Thyroid gland (tissue), 4 donors: ENCODE measurements around the gene WDR70.

Source experiments
- POLR2A ChIP-seq, 2 donors: fragments of 450-650 bp; IDR thresholded peaks; one replicate each; pipeline ENCODE4 v1.6.1; 2017; ENCODE audit warnings: antibody characterized with exemption in 2 of 2, mild to moderate bottlenecking in 2 of 2, moderate library complexity in 1 of 2
- TF ChIP-seq, protein P1 (sequence below), 6 experiments: fragments of 200-600 bp in 3 of 6; fragments of 450-650 bp in 3 of 6; sonication (generic) in 3 of 6; IDR thresholded peaks; one replicate each; pipeline ENCODE4 v1.5.1; 2016 to 2019; ENCODE audit warnings: antibody characterized with exemption in 6 of 6, mild to moderate bottlenecking in 2 of 6, inconsistent platforms in 1 of 6, moderate library complexity in 1 of 6

GRCh38 chr5:37557734-37558293, 178.7 kb downstream of the WDR70 start:
- TF ChIP-seq, protein P1, sequence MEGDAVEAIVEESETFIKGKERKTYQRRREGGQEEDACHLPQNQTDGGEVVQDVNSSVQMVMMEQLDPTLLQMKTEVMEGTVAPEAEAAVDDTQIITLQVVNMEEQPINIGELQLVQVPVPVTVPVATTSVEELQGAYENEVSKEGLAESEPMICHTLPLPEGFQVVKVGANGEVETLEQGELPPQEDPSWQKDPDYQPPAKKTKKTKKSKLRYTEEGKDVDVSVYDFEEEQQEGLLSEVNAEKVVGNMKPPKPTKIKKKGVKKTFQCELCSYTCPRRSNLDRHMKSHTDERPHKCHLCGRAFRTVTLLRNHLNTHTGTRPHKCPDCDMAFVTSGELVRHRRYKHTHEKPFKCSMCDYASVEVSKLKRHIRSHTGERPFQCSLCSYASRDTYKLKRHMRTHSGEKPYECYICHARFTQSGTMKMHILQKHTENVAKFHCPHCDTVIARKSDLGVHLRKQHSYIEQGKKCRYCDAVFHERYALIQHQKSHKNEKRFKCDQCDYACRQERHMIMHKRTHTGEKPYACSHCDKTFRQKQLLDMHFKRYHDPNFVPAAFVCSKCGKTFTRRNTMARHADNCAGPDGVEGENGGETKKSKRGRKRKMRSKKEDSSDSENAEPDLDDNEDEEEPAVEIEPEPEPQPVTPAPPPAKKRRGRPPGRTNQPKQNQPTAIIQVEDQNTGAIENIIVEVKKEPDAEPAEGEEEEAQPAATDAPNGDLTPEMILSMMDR (IDR thresholded peaks at IDR 0.05): no peak
- TF ChIP-seq POLR2A (IDR thresholded peaks at IDR 0.05): no peak
